ENCODE measurements around the gene DDRGK1.
"Not testable (repeated sequence)": the region's sequence is repeated elsewhere in the genome, so short reads cannot be mapped to it uniquely, and the experiment has no call there.

DDRGK1 gene

DNA sequence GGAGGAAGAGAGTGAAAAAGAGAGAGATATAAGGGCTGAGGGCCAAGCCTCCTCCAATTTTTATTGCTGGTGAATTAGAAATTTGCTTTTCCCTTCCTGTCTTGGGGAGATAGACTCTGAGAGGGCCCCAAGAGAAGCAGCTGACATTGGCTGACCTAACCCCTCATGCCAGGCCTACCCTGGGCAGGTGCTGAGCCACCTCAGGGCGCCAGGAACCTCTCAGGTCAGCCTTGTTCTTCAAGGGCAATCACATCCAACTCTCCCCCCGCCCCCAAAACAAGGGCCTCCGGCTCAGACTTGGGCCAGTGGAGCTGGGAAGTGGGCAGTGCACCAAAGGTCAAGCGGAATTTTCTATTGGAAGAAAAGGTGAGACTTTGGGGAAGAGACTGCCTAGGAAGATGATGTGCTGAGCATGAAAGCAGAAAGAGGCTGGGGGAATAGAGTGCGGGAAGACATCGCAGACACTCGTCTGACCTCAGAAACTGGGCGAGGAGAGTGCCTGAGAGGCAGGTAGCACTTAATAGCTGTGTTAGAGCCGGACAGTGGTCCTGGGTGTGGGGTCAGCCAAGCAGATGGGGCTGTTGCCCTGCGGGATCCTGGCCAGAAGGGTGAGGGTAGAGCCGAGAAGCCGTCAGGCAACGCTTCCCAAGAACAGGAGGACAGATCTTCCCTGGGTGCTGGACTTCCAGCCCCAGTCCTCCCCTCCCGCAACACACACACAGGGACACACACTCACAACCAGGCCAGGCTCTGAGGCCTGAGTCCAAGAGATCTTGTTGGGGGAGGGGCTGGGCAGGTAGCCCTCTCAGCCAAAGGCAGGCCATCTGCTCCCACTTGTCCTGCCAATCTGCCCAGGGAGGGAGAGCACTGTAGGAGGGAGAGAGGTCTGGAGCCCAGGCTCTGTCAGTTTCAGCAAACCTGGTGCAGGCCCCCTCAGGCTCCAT is 41.1 kb downstream of the DDRGK1 start:
- DNase-seq = peak; percentile 9

- DNase-seq = peak; percentile 98
Measured at GRCh38 chr20:3162080-3162611, 42.3 kb downstream of the DDRGK1 start.

DNA sequence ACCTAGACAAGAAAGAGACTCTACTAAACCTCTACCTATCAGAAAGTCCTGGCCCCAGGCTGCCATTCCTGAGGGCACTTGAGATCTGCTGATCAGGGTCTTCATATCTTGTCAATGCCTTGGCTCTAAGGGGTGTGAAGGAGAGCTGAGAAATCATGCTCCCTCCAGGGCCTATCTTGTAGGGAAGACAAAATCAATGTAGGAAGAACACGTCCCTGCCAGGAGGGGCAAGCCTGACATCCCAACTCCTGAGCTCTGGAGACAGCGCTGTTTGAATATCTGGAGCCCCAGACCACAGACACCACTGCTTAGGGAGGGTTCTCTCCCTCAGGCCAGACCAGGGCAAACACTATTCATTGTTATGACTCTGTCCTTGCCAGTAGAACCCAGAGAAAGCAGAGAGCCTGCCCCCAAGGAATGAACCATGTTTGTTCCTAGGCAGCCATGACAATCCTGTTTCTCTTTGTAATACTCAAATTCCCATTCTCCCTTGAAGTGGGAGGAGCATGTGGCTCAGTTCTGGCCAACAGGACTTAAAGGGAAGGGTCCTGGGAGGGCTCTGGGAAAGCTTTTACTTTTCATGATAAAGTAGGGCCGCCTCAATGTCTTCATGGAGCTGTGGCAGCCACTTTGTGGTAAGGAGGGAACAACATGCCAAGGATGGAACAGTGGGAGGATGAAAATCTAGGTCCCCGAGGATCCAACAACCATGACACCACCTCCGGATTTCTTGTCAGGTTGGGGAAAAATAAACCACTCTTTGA is 43.0 kb downstream of the DDRGK1 start:
- DNase-seq = no peak

- no peak for DNase-seq
Measured at GRCh38 chr20:3160418-3160817, 44.1 kb downstream of the DDRGK1 start.

- no peak for DNase-seq
Measured at GRCh38 chr20:3158968-3159431, 45.5 kb downstream of the DDRGK1 start.

GRCh38 chr20:3157817-3158216 is 46.7 kb downstream of the DDRGK1 start:
- DNase-seq = no peak

DNA sequence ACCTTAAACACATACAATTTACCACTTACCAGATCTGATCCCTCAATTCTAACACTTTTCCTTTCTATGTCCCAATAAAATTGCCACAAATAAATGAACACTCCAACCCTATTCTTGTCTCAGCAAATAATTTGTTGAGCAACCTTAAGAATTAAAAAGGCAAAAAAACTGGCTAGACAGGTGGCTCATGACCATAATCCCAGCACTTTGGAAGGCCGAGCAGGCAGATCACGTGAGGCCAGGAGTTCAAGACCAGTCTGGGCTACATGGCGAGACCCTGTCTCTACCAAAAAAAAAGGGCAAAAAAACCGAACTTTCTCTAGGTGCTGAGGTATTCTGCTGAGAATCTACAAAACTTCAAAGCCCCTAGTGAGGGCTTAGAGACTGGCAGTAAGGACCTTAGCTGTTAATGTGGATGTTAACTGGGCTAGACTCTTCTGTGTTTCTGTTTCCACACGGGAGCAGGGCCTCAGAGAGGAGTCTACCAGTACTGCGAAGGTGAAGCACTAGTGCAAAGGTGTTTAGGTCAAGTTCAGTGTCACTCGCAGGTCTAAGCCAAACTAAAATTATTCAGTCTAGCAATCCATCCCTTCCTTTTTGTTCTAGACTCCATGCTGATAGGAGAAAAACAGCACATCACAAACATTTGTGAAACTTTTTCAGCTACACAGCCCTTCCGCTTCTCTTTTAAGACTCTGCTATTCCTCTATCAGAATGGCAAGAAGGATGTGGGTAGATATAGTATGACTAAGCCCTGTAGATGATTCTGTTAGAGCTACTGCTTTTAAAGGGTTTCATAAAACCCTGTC is 47.5 kb downstream of the DDRGK1 start:
- DNase-seq = no peak

GRCh38 chr20:3152057-3152644 is 52.3 kb downstream of the DDRGK1 start:
- not testable (repeated sequence) for DNase-seq

DNA sequence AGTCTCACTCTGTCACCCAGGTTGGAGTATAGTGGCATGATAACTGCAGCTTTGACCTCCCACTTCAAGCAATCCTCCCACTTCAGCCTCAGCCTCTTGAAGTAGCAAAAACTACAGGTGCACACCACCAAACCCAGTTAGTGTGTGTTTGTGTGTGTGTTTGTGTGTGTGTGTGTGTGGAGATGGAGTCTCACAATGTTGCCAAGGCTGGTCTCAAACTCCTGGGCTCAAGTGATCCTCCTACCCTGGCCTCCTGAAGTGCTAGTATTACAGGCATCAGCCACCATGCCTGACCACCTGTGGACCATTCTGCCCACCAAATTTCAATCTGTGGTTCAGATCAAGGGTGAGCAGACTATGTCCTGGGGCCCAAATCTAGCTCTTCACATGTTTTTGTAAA is 53.6 kb downstream of the DDRGK1 start:
- no peak for DNase-seq

GRCh38 chr20:3146732-3147341 is 57.6 kb downstream of the DDRGK1 start:
- DNase-seq = no peak

DNA sequence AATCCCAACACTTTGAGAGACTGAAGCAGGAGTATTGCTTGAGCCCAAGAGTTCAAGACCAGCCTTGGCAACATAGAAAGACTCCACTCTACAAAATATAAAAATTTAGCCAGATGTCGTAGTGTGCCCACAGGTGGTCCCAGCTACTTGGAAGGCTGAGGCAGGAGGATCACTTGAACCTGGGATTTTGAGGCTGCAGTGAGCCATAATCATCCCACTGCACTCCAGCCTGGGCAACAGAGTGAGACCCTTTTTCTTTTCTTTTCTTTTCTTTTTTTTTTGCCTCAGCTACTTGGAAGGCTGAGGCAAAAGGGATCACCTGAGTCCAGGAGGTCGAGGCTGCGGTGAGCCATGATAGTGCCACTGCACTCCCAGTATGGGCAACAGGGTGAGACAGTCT is 62.7 kb downstream of the DDRGK1 start:
- DNase-seq = no peak

Data from NCI-H2171 (cell line).